ENCODE results near the gene BEND3. TPM values are rescaled to one million over a fixed set of nuclear protein-coding genes. Genes with fewer than 3 reads are reported as not detected.

Gene BEND3
- total RNA-seq, 4 donors from 2014 or later, result 1.3 to 2.7 (median 2.2) TPM

DNA sequence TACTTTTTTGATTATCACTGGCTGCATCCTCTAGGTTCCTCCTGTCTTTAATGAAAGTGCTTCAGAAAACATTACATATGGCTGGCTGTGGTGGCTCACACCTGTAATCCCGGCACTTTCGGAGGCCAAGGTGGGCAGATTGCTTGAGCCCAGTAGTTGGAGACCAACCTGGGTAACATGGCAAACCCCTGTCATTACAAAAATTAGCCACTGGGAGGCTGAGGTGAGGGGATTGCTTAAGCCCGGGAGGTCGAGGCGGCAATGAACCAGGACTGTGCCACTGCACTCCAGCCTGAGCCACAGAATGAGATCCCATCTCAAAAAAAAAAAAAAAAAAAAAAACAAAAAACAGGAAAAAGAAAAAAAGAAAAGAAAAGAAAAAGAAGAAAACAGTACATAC is 35.3 kb downstream of the BEND3 start:
- no peak for DNase-seq (ENCODE audit: low spot score in 2 of 2)
- TF ChIP-seq, protein P1, sequence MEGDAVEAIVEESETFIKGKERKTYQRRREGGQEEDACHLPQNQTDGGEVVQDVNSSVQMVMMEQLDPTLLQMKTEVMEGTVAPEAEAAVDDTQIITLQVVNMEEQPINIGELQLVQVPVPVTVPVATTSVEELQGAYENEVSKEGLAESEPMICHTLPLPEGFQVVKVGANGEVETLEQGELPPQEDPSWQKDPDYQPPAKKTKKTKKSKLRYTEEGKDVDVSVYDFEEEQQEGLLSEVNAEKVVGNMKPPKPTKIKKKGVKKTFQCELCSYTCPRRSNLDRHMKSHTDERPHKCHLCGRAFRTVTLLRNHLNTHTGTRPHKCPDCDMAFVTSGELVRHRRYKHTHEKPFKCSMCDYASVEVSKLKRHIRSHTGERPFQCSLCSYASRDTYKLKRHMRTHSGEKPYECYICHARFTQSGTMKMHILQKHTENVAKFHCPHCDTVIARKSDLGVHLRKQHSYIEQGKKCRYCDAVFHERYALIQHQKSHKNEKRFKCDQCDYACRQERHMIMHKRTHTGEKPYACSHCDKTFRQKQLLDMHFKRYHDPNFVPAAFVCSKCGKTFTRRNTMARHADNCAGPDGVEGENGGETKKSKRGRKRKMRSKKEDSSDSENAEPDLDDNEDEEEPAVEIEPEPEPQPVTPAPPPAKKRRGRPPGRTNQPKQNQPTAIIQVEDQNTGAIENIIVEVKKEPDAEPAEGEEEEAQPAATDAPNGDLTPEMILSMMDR (IDR thresholded peaks at IDR 0.05), result no peak
- no peak for TF ChIP-seq EP300 (IDR thresholded peaks at IDR 0.05)
- TF ChIP-seq POLR2A (IDR thresholded peaks at IDR 0.05), result no peak
- WGBS, 2 donors, result 70 to 86% methylated on average over 5 of the region's 5 CpGs

DNA sequence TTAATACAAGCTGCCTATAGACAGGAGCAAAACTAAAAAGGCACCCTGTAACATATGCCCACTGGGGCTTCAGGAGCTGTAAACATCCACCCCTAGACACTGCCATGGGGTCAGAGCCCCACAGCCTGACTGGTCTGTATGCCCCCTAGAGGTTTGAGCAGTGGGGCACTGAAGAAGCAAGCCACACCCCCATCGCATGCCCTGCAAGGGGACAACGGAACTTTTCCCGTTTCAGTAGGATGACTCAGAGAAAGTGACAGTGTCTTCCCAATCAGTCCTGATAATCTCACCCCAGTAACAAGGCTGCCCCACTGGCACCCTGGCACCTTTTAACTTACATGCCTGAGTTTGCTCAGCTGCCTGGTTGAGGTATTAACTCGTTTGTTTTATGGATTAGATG is 35.9 kb downstream of the BEND3 start:
- 57 to 58% methylated on average over 4 of the region's 4 CpGs for WGBS, 2 donors
- DNase-seq (ENCODE audit: low spot score in 2 of 2), result no peak
- Histone ChIP-seq H3K27ac (no peak overlapping the region), H3K9me3 (no peaks in the 10 kb centered on the region), H3K4me1 (no peaks in the 10 kb centered on the region), H3K36me3 (peaks cover 0 to 2% (median 0%) of the 10 kb centered on the region in 3 donors), H3K4me3 (no peak overlapping the region), H3K27me3 (no peaks in the 10 kb centered on the region)
- TF ChIP-seq, protein P1 (IDR thresholded peaks at IDR 0.05), result no peak
- TF ChIP-seq EP300 (IDR thresholded peaks at IDR 0.05), result no peak
- no peak for TF ChIP-seq POLR2A (IDR thresholded peaks at IDR 0.05)

More for the DNA sequence above, 35.3 kb downstream of the BEND3 start:
- peaks cover 0 to 8% (median 0%) of the 10 kb centered on the region in 3 donors for H3K36me3 ChIP-seq
- H3K27me3 ChIP-seq, result no peaks in the 10 kb centered on the region
- H3K9me3 ChIP-seq, result no peaks in the 10 kb centered on the region
- no peak overlapping the region for H3K4me3 ChIP-seq
- no peaks in the 10 kb centered on the region for H3K4me1 ChIP-seq
- H3K27ac ChIP-seq, result no peak overlapping the region

DNA sequence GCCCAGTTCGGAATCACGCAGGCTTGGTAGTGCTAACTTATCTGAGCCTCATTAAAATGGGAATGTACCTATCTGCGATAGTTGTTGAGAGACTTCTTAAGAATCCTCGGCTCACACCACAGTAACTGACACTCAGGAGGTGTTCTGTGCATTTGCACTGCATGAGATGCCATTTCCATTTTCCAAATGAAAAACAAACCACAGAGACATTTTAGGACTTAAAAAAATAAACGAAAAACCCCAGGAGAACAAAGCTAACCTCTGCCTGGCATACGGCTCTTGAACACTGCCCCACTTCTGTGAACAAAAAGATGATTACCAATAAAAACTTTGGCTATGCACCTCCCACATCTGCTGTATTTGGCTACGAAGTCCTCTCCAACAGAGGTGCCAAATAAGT is 37.6 kb downstream of the BEND3 start:
- no peaks in the 10 kb centered on the region for H3K9me3 ChIP-seq
- 79 to 80% methylated on average over 7 of the region's 7 CpGs for WGBS, 2 donors
- no peaks in the 10 kb centered on the region for H3K27me3 ChIP-seq
- no peak for DNase-seq (ENCODE audit: low spot score in 2 of 2)
- no peaks in the 10 kb centered on the region for H3K4me1 ChIP-seq
- TF ChIP-seq POLR2A (IDR thresholded peaks at IDR 0.05) (no peak), EP300 (IDR thresholded peaks at IDR 0.05) (no peak)
- TF ChIP-seq, protein P1 (IDR thresholded peaks at IDR 0.05), result no peak
- H3K27ac ChIP-seq, result no peak overlapping the region
- H3K36me3 ChIP-seq, result no peaks in the 10 kb centered on the region
- no peak overlapping the region for H3K4me3 ChIP-seq

DNA sequence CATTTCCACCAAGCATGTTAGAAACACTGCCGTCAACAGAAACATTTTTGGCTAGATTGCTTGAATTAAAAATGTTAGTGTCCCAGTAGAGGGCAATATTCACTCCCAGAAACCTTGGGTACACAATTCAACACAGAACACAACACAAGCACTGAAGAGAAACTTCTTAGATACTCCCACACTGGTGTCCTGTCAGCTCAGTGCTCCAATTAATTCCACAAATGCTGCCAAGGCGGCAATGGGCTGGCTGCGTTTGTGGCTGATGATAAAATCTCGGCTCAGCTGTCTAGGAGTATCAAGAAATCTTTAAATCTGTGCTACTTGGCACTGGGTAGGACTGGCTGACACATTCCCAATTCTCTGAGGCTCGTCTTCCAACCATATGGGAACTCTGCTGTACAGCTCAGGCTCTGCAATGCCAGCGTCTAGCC is 39.3 kb downstream of the BEND3 start:
- Histone ChIP-seq H3K27ac (no peak overlapping the region), H3K4me3 (no peak overlapping the region), H3K4me1 (no peaks in the 10 kb centered on the region), H3K27me3 (no peaks in the 10 kb centered on the region), H3K9me3 (no peaks in the 10 kb centered on the region), H3K36me3 (peaks cover 0 to 3% (median 0%) of the 10 kb centered on the region in 3 donors)
- DNase-seq (ENCODE audit: low spot score in 2 of 2), result no peak
- TF ChIP-seq EP300 (IDR thresholded peaks at IDR 0.05), result no peak
- TF ChIP-seq, protein P1 (IDR thresholded peaks at IDR 0.05), result no peak
- no peak for TF ChIP-seq POLR2A (IDR thresholded peaks at IDR 0.05)
- 47 to 57% methylated on average over 6 of the region's 6 CpGs for WGBS, 2 donors

DNA sequence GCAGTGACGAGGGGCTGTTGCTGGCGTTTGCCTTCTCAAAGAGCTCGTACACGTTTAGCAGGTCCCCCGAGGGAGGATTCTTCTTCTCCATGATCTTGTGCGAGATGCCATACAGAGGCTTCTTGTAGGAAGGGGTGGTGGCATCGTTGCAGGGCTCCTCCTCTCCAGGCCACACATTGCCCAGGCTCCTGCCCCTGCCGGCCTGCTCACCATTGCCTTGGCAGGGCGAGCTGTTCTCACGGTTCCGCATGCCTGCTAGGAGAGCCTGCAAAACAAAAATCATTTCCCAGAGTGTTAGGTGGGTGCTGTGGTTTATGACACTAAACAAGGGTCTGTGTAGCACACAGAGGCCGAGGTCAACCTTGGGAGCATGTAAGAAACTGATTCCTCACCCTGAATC is 44.6 kb downstream of the BEND3 start:
- TF ChIP-seq, protein P1 (IDR thresholded peaks at IDR 0.05), result no peak
- TF ChIP-seq EP300 (IDR thresholded peaks at IDR 0.05) (no peak), POLR2A (IDR thresholded peaks at IDR 0.05) (no peak)
- H3K4me3 ChIP-seq, result no peak overlapping the region
- H3K27ac ChIP-seq, result no peak overlapping the region
- H3K27me3 ChIP-seq, result no peaks in the 10 kb centered on the region
- DNase-seq (ENCODE audit: low spot score in 2 of 2), result no peak
- peaks cover 0 to 31% (median 0%) of the 10 kb centered on the region in 3 donors for H3K36me3 ChIP-seq
- H3K4me1 ChIP-seq, result no peaks in the 10 kb centered on the region
- WGBS, 2 donors, result 94 to 96% methylated on average over 10 to 12 of the region's 12 CpGs
- no peaks in the 10 kb centered on the region for H3K9me3 ChIP-seq
